ENCODE measurements around the gene AFTPH.

Gene AFTPH

DNA sequence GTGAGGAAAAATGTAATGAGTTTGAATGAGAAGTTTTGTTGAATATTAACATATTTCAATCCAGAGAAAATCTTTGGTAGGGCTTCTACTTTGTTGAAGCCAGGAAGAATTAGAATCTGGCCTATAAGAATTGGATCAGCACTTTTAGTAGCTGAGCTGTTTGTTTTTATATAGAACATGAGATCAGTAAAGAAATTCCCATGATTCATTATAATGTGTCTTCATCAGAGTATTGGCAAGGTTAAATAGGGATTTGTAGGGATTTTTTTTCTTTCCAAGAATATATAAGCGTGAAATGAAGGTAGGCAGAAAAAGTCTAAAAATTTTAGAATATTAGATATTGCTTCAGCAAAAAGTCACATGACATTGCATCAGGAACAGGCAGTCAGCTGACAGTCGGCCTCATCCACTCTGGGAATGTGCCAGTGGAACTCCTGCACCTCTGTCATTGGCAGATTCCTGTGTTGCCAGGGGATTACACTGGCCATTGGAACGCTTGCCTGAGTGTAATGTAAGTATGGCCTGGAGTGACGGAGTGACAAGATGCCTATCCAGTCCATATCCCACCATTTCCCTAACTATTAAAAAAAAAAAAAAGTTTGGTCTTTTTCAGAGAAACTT is 69.0 kb downstream of the AFTPH start:
- no peak for DNase-seq

- DNase-seq: no peak
These were observed 70.3 kb downstream of the AFTPH start for GRCh38 chr2:64594226-64594989.

DNA sequence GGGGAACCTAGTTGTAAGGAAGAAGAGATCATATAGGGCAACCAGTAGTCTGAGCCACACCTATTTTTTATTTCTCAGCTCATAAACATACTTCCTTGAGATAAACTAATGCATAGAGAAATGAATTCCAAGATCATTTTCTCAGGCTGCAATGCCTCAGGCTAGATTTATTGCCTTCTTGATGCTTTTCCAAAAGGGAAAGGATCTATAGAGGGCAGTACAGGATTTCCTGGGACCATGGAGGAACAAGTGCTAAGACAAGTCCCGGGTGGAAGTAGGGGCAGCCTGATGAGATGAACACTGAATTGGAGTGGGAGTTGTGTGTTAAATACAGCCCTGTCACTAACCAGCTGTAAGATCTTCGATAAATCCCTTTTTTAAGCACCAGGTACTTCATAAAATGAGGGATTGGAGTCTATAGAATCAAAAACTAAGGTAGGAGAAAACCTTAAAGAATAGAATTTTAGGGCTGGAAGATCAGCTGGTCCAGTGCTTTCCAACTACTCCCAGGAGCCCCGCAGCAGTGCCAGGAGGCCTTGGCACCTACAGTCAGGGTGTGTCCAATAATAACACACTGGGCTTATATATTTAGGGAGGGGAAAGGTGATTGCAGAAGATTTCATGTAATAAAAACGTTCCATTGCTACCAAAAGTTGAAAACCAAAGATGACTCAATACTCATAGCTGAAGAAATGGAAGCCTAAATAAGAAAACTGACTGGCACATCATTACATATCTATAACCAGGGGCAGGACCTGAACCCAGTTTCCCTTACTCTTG is 71.5 kb downstream of the AFTPH start:
- no peak for DNase-seq

- no peak for DNase-seq
These were observed 74.1 kb downstream of the AFTPH start for GRCh38 chr2:64598226-64598625.

GRCh38 chr2:64599469-64599868 is 75.3 kb downstream of the AFTPH start:
- no peak for DNase-seq

- DNase-seq: no peak
These were observed 77.1 kb downstream of the AFTPH start for GRCh38 chr2:64601034-64601754.

DNA sequence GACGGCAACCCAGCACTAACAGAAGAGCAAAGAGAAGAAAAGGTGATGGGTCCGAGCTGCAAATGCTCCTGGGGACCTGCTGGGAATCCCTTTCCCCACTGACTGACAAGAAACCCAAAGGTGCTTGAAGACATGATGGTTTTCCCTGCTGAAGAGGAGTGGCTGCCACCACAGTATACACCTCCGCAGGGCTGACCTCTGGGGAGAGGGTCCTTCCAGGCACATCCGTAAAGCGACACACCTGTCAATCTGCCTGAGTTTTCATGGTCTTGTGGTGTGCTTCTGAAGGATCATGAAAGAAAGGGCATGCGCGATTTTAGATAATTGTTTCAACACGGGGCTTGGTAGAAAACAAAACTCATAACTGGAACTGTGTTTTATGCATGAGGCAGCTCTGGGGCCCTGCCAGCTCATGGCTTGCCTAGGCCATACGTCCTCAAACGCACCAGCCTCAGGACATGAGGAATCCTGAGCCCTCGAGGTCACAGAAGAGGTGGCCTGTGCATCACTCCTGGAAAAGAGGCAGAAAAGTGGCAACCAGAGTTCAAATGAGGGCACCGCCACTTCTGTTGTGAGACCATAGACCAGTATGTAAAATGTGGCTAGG is 77.8 kb downstream of the AFTPH start:
- no peak for DNase-seq

GRCh38 chr2:64602436-64602835 is 78.3 kb downstream of the AFTPH start:
- DNase-seq: no peak

DNA sequence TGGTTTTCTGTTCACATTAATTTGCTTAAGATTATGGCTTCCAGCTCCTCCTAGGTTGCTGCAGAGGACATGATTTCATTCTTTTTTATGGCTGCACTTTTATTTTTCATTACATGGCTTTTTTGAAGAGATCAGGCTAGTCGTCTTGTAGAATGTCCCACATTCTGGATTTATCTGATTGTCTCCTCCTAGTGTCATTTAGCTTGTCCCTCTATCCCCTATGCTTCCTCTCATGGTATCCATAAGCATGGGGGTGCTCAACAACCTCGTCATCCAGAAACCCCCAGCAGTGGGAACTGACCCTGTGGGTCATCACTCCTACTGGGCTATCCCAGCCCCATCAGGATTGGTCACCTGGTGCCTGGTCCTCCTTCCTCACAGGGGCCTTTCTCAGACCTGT is 80.0 kb downstream of the AFTPH start:
- no peak for DNase-seq

DNA sequence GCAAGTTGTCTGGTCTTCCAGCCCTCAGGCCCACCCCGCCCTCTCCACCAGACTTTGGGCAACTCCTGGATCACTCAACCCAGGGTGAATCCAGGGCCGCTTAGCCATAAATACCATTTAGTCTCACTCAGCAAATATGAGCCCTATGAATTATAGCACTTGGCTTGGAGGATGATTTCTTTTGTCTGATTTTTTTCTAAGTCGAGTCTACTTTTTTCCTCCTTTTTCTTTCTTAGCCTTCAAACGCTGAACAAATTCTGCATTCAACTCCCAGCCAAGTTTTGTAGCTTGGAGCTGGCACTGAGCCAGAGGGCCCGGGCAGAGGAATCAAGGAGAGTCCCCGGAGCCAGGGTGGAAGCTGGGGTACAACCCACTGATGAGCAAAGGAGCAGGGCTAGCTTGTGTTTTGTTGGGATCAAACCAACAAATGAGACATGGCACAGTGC is 80.9 kb downstream of the AFTPH start:
- no peak for DNase-seq

GRCh38 chr2:64605991-64606478 is 81.9 kb downstream of the AFTPH start:
- DNase-seq: no peak

- no peak for DNase-seq
These were observed 82.6 kb downstream of the AFTPH start for GRCh38 chr2:64606479-64607363.

GRCh38 chr2:64607381-64608304 is 83.5 kb downstream of the AFTPH start:
- DNase-seq: no peak

DNA sequence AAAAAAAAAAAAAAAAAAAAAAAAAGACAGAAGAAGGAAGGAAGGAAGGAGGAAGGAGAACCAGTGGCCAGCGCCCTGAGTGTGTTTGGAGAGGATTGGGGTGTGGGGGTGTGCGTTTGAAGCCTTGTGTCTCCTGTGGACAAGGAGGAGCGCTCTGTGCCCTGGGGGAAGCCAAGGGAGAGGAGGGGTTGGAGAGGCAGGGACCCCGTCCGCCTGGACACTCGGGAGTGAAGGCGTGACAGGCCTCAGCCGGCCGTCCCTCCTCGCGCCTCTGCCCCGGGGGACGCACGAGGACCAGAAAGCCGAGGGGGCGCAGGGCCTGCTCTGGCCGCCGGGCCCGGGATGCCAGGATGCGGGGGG is 84.7 kb downstream of the AFTPH start:
- no peak for DNase-seq

GRCh38 chr2:64609227-64609941 is 85.3 kb downstream of the AFTPH start:
- DNase-seq: no peak

DNA sequence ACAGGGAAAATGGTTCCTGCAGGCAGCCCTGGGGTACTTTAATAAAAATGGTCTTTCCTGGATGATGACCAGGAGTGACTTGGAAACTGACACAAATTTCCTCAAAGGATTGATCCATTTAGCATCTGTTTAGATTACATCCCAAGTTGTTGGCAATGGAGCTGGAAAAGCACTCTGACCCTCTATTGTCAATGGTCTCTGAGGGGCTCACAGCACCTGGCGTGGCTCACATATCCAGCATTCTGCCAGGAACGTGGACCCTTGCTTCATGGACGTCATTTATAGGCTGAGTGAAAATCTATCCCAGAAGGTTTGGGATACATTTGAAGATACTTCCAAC is 85.8 kb downstream of the AFTPH start:
- DNase-seq: no peak

DNA sequence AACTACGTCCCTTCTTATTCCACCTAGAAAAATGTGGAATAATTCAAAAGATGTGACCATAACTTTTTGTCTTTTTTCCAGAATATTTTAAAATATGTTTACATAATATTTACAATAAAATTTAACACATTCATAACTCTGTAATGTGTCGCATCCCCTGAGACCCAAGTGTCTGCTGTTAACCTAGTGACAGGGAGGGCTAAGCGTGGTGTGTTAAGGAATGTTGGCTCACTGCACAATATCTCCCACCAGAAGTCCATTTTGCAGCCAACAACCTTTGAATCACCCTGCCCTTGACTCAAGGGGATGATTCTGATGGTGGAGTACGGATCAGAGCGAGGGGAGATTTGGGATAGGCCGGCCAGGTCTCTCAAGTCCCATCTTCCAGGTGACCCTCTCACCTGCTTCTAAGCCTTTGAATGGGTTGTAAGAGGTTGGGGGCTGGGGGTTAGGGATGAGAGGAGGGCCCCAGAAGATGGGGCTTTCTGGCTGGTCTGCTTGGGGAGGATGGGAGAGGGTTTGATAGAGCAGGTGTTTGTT is 86.3 kb downstream of the AFTPH start:
- no peak for DNase-seq

- DNase-seq: no peak
These were observed 88.6 kb downstream of the AFTPH start for GRCh38 chr2:64612575-64613195.

DNA sequence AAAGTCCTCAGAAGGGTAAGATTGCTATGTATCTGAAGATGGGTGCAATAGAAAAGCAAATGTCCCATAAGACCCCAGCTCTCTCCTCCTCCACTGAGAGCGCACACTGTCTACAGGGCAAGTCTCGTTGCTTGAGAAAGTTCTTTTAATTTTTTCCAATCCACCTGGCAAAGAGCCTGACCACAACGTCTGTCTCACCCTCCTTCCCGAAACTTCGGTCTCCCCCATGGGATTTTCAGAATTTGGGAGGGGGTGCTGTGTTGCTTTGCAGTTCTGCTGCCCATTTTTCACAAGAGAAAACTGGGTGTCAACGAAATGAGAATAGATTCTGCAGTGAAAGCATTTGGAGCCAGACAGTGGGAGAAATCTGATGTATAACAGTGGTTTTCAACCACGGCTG is 89.1 kb downstream of the AFTPH start:
- no peak for DNase-seq
